ENCODE data around the gene FABP1. TPM values are rescaled to one million over a fixed set of nuclear protein-coding genes. Genes with fewer than 3 reads are reported as not detected.

FABP1 gene
- total RNA-seq, 1 experiment from 2014 or later: not detected

GRCh38 chr2:88147145-88147544 is 19.3 kb upstream of the FABP1 start:
- ATAC-seq (no peak), DNase-seq (no peak)
- Histone ChIP-seq H3K79me2 (ENCODE audit: low read length) (no peaks in the 10 kb centered on the region), H3K36me3 (ENCODE audit: low read depth, low read length) (no peaks in the 10 kb centered on the region), H3K9me3 (ENCODE audit: low read length) (0 out of 2 replicates have a peak, but pooled peaks cover 5% of the 10 kb centered on the region), H3K9me2 (replicated peaks; ENCODE audit: low read length) (no peaks in the 10 kb centered on the region), H3K4me1 (ENCODE audit: insufficient read depth, low read length) (no peaks in the 10 kb centered on the region), H4K20me1 (ENCODE audit: low read length) (no peaks in the 10 kb centered on the region), H3K27me3 (ENCODE audit: low read length) (peaks cover 32% of the 10 kb centered on the region), H3K4me3 (ENCODE audit: low read length) (no peak overlapping the region), H3K27ac (ENCODE audit: low read length) (no peak overlapping the region), H2AFZ (ENCODE audit: low read length) (no peak overlapping the region), H3F3A (ENCODE audit: low read length, unreplicated experiment) (no peaks in the 10 kb centered on the region), H3K4me2 (ENCODE audit: low read length) (no peak overlapping the region), H3K9ac (ENCODE audit: low read length) (no peak overlapping the region)
- intact Hi-C loops (cut with micrococcal nuclease): no loop called here
- BruUV-seq (replicated peaks): no TSS peak
- ChIA-PET CTCF (no interaction called here), POLR2A (ENCODE audit: unreplicated experiment) (no interaction called here)
- TF ChIP-seq EZH2 (IDR thresholded peaks at IDR 0.05; ENCODE audit: low read length, unreplicated experiment): no peak
- no peak for TF ChIP-seq EZH2phosphoT487 (IDR thresholded peaks at IDR 0.05; ENCODE audit: borderline replicate concordance, low read length)
- no peak for TF ChIP-seq CTCF (conservative IDR thresholded peaks at IDR 0.05; ENCODE audit: low read depth, low read length)

GRCh38 chr2:88146590-88146989 is 18.7 kb upstream of the FABP1 start:
- no peaks in the 10 kb centered on the region for H4K20me1 ChIP-seq (ENCODE audit: low read length)
- H3K4me1 ChIP-seq (ENCODE audit: insufficient read depth, low read length): no peaks in the 10 kb centered on the region
- H2AFZ ChIP-seq (ENCODE audit: low read length): no peak overlapping the region
- no peak overlapping the region for H3K4me2 ChIP-seq (ENCODE audit: low read length)
- no peak overlapping the region for H3K4me3 ChIP-seq (ENCODE audit: low read length)
- H3K79me2 ChIP-seq (ENCODE audit: low read length): no peaks in the 10 kb centered on the region
- TF ChIP-seq CTCF (conservative IDR thresholded peaks at IDR 0.05; ENCODE audit: low read depth, low read length) (no peak), EZH2phosphoT487 (IDR thresholded peaks at IDR 0.05; ENCODE audit: borderline replicate concordance, low read length) (no peak), EZH2 (IDR thresholded peaks at IDR 0.05; ENCODE audit: low read length, unreplicated experiment) (no peak)
- intact Hi-C loops (cut with micrococcal nuclease): no loop called here
- ChIA-PET CTCF (interaction anchor here (0.6 kb wide), 1 partner anchor 526 kb away, joined by 11 read pairs; no protein-coding TSS in a partner anchor), POLR2A (ENCODE audit: unreplicated experiment) (no interaction called here)
- no peaks in the 10 kb centered on the region for H3K9me2 ChIP-seq (replicated peaks; ENCODE audit: low read length)
- DNase-seq (no peak), ATAC-seq (no peak)
- H3K27ac ChIP-seq (ENCODE audit: low read length): no peak overlapping the region
- H3K36me3 ChIP-seq (ENCODE audit: low read depth, low read length): no peaks in the 10 kb centered on the region
- H3K9me3 ChIP-seq (ENCODE audit: low read length): 0 out of 2 replicates have a peak, but pooled peaks cover 5% of the 10 kb centered on the region
- no peak overlapping the region for H3K9ac ChIP-seq (ENCODE audit: low read length)
- no TSS peak for BruUV-seq (replicated peaks)
- H3F3A ChIP-seq (ENCODE audit: low read length, unreplicated experiment): no peaks in the 10 kb centered on the region
- H3K27me3 ChIP-seq (ENCODE audit: low read length): peaks cover 32% of the 10 kb centered on the region

- Histone ChIP-seq H3K36me3 (ENCODE audit: low read depth, low read length) (no peaks in the 10 kb centered on the region), H2AFZ (ENCODE audit: low read length) (no peak overlapping the region), H3K4me1 (ENCODE audit: insufficient read depth, low read length) (no peaks in the 10 kb centered on the region), H3K27me3 (ENCODE audit: low read length) (peaks cover 42% of the 10 kb centered on the region), H3K9ac (ENCODE audit: low read length) (no peak overlapping the region), H3K27ac (ENCODE audit: low read length) (no peak overlapping the region), H3K4me2 (ENCODE audit: low read length) (no peak overlapping the region), H3K79me2 (ENCODE audit: low read length) (no peaks in the 10 kb centered on the region), H3K4me3 (ENCODE audit: low read length) (no peak overlapping the region), H4K20me1 (ENCODE audit: low read length) (no peaks in the 10 kb centered on the region), H3K9me3 (ENCODE audit: low read length) (0 out of 2 replicates have a peak, but pooled peaks cover 5% of the 10 kb centered on the region), H3K9me2 (replicated peaks; ENCODE audit: low read length) (no peaks in the 10 kb centered on the region), H3F3A (ENCODE audit: low read length, unreplicated experiment) (no peaks in the 10 kb centered on the region)
- TF ChIP-seq CTCF (conservative IDR thresholded peaks at IDR 0.05; ENCODE audit: low read depth, low read length) (no peak), EZH2phosphoT487 (IDR thresholded peaks at IDR 0.05; ENCODE audit: borderline replicate concordance, low read length) (no peak), EZH2 (IDR thresholded peaks at IDR 0.05; ENCODE audit: low read length, unreplicated experiment) (no peak)
- DNase-seq (no peak), ATAC-seq (no peak)
- intact Hi-C loops (cut with micrococcal nuclease): no loop called here
- ChIA-PET POLR2A (ENCODE audit: unreplicated experiment) (no interaction called here), CTCF (no interaction called here)
- BruUV-seq (replicated peaks): no TSS peak
These were observed 17.1 kb upstream of the FABP1 start for GRCh38 chr2:88144914-88145497.
